ENCODE data around the gene SUPT4H1.

- TF ChIP-seq CTCF (IDR thresholded peaks at IDR 0.05; ENCODE audit: borderline replicate concordance, extremely low read depth, low read length, poor library complexity, severe bottlenecking) (no peak), EZH2 (IDR thresholded peaks at IDR 0.05; ENCODE audit: borderline replicate concordance, low read depth, low read length, severe bottlenecking) (no peak)
These were observed 24.4 kb downstream of the SUPT4H1 start for GRCh38 chr17:58327363-58328194.
